Loucy (cell line): Measurements from ENCODE around the gene CRYBB1.

Source experiments
- H2AFZ ChIP-seq: fragments of 200-600 bp; sonication (generic); 2 replicates; pipeline ENCODE4 v1.6.0; 2016; ENCODE audit warnings: antibody characterized with exemption, mild to moderate bottlenecking, low read length, moderate library complexity
- H3F3A ChIP-seq: fragments of 200-600 bp; 2 replicates; pipeline ENCODE4 v1.6.0; 2016; ENCODE audit warnings: antibody characterized with exemption, low read depth, mild to moderate bottlenecking
- H3K27me3 ChIP-seq: fragments of 200-600 bp; sonication (generic); 2 replicates; pipeline ENCODE4 v1.6.1; 2014; ENCODE audit warnings: low read length, mild to moderate bottlenecking; ENCODE audit not compliant: insufficient read depth, poor library complexity, severe bottlenecking
- H3K36me3 ChIP-seq: fragments of 200-600 bp; sonication (generic); 2 replicates; pipeline ENCODE4 v1.6.1; 2016; ENCODE audit warnings: low read length; ENCODE audit not compliant: insufficient read depth
- H3K4me1 ChIP-seq: fragments of 200-600 bp; sonication (generic); 2 replicates; pipeline ENCODE4 v1.5.1; 2014; ENCODE audit warnings: low read length, mild to moderate bottlenecking; ENCODE audit not compliant: insufficient read depth, poor library complexity, severe bottlenecking
- H3K4me2 ChIP-seq: fragments of 200-600 bp; sonication (generic); 2 replicates; pipeline ENCODE4 v1.6.0; 2014; ENCODE audit warnings: antibody characterized with exemption, low read length, low read depth, mild to moderate bottlenecking; ENCODE audit not compliant: poor library complexity, severe bottlenecking
- H3K4me3 ChIP-seq: fragments of 200-600 bp; sonication (generic); 2 replicates; pipeline ENCODE4 v1.5.1; 2014; ENCODE audit warnings: low read length, mild to moderate bottlenecking, mixed read lengths; ENCODE audit not compliant: poor library complexity, severe bottlenecking
- H3K79me2 ChIP-seq: fragments of 200-600 bp; sonication (generic); 2 replicates; pipeline ENCODE4 v1.6.1; 2014; ENCODE audit warnings: low read length; ENCODE audit not compliant: insufficient read depth
- H3K9ac ChIP-seq: fragments of 200-600 bp; sonication (generic); 2 replicates; pipeline ENCODE4 v1.6.0; 2014; ENCODE audit warnings: mild to moderate bottlenecking, low read depth, low read length, moderate library complexity; ENCODE audit not compliant: poor library complexity, severe bottlenecking
- H3K9me2 ChIP-seq: fragments of 200-600 bp; sonication (generic); replicated peaks from 2 replicates; pipeline ENCODE4 v1.6.1; 2016; ENCODE audit warnings: low read depth, low read length, mixed read lengths
- H3K9me3 ChIP-seq: fragments of 200-600 bp; sonication (generic); 2 replicates; pipeline ENCODE4 v1.6.1; 2014; ENCODE audit warnings: mild to moderate bottlenecking, antibody characterized with exemption, low read length, low read depth; ENCODE audit not compliant: insufficient read depth
- H4K20me1 ChIP-seq: fragments of 200-600 bp; sonication (generic); 2 replicates; pipeline ENCODE4 v1.6.0; 2014; ENCODE audit warnings: antibody characterized with exemption, low read length, mild to moderate bottlenecking; ENCODE audit not compliant: insufficient read depth, poor library complexity, severe bottlenecking
- EZH2phosphoT487 ChIP-seq: fragments of 200-600 bp; IDR thresholded peaks from 2 replicates; pipeline ENCODE4 v1.6.1; 2018; ENCODE audit warnings: antibody characterized with exemption, mild to moderate bottlenecking, moderate library complexity, borderline replicate concordance
- TF ChIP-seq, protein P1 (sequence below): fragments of 200-600 bp; sonication (generic); conservative IDR thresholded peaks from 2 replicates; pipeline ENCODE4 v1.5.1; 2014; ENCODE audit warnings: mild to moderate bottlenecking, antibody characterized with exemption, low read length

CRYBB1 gene

DNA sequence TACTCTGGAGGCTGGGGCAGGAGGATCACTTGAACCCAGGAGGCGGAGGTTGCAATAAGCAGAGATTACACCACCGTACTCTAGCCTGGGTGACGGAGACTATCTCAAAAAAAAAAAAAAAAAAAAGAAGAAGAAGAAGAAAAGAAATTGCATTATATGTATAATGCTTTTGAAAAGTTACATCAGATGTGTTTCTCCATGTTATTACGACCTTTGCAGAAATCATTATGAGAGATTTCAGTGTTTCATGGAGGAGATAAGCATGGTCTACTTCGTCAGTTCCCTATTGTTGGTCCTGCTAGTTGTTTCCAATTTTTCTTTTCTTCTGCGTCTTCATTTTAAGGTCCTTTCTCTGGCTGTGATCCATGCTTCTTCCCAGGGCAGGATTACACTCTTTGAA is 42.5 kb upstream of the CRYBB1 start:
- no peaks in the 10 kb centered on the region for H3K36me3 ChIP-seq
- no peak for TF ChIP-seq EZH2phosphoT487
- TF ChIP-seq, protein P1, sequence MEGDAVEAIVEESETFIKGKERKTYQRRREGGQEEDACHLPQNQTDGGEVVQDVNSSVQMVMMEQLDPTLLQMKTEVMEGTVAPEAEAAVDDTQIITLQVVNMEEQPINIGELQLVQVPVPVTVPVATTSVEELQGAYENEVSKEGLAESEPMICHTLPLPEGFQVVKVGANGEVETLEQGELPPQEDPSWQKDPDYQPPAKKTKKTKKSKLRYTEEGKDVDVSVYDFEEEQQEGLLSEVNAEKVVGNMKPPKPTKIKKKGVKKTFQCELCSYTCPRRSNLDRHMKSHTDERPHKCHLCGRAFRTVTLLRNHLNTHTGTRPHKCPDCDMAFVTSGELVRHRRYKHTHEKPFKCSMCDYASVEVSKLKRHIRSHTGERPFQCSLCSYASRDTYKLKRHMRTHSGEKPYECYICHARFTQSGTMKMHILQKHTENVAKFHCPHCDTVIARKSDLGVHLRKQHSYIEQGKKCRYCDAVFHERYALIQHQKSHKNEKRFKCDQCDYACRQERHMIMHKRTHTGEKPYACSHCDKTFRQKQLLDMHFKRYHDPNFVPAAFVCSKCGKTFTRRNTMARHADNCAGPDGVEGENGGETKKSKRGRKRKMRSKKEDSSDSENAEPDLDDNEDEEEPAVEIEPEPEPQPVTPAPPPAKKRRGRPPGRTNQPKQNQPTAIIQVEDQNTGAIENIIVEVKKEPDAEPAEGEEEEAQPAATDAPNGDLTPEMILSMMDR, result no peak
- H3K79me2 ChIP-seq, result no peaks in the 10 kb centered on the region
- H3K9ac ChIP-seq, result no peak overlapping the region
- H3K4me1 ChIP-seq, result peaks cover 16% of the 10 kb centered on the region
- no peaks in the 10 kb centered on the region for H4K20me1 ChIP-seq
- no peaks in the 10 kb centered on the region for H3K9me2 ChIP-seq
- no peaks in the 10 kb centered on the region for H3K9me3 ChIP-seq
- H3K4me3 ChIP-seq, result no peak overlapping the region
- H3F3A ChIP-seq, result no peaks in the 10 kb centered on the region
- no peak overlapping the region for H3K4me2 ChIP-seq
- H2AFZ ChIP-seq, result no peak overlapping the region
- H3K27me3 ChIP-seq, result no peaks in the 10 kb centered on the region

DNA sequence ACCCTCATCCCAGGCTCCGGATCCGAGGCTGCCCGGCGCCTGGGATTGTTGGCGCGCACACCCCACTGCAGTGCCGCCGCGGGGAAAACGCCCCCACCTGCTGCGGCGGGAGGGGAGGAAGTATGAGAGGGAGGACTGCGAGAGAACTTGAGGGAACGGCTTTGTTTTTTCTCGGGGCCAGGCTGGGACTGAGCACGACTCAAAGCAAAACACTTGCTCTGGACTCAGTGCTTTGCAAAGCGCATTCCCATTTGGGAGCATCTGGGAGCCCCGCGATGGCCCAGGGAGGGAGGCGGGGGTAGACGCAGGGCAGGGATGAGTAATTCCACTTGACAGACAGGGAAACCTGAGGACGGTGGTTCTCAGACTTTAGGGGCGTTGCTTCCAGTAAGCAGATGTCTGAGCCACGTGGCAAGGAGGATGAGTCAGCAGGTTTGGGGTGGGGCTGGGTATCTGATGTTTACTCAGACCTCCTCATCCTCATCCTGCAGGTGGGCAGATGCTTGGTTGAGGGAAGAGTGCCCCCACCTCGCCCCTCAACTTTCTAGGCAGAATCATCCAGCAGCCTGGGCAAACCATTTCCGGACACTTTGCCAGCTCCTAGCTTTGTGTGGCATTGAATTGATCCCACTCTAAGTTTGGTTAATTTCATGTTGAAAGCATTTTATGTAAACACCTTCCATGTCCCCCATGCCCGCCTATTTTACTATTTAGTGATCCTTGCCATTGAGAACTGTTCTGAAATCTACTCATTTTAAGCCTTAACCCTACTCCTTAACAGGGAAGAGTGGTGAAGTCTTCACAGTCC is 41.0 kb upstream of the CRYBB1 start:
- no peaks in the 10 kb centered on the region for H4K20me1 ChIP-seq
- no peak for TF ChIP-seq EZH2phosphoT487
- TF ChIP-seq, protein P1, result no peak
- H3K4me1 ChIP-seq, result peaks cover 12% of the 10 kb centered on the region
- peak overlapping the region; percentile 70 for H3K9ac ChIP-seq
- H3K9me2 ChIP-seq, result no peaks in the 10 kb centered on the region
- no peaks in the 10 kb centered on the region for H3K9me3 ChIP-seq
- H3K4me2 ChIP-seq, result peak overlapping the region; percentile 74
- H3F3A ChIP-seq, result no peaks in the 10 kb centered on the region
- no peaks in the 10 kb centered on the region for H3K79me2 ChIP-seq
- no peaks in the 10 kb centered on the region for H3K27me3 ChIP-seq
- no peaks in the 10 kb centered on the region for H3K36me3 ChIP-seq
- H2AFZ ChIP-seq, result peak overlapping the region; percentile 88
- peak overlapping the region; percentile 73 for H3K4me3 ChIP-seq

DNA sequence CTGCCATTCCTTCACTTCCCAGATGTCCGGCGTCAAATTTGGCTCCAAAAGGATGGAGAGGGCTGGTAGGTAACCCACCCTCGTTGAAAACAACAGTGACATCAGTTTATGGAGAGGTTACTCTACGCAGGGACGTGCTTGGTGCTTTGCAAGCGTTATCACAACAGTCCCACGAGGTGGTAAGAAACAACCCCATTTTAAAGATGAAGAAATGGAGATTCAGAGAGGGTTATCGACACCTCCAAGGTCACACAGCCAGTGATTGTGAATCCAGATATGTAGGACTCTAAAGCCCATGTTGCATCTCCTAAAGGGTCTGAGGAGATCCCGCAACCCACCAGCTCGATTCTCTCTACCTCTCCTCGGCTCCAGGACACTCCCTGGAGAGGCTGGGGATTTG is 40.3 kb upstream of the CRYBB1 start:
- Histone ChIP-seq H3K9me2 (no peaks in the 10 kb centered on the region), H3K79me2 (no peaks in the 10 kb centered on the region), H3K36me3 (no peaks in the 10 kb centered on the region), H3F3A (no peaks in the 10 kb centered on the region), H3K4me3 (peak overlapping the region; percentile 73), H3K27me3 (no peaks in the 10 kb centered on the region), H3K9me3 (no peaks in the 10 kb centered on the region), H3K4me2 (peak overlapping the region; percentile 74), H3K9ac (peak overlapping the region; percentile 70), H2AFZ (peak overlapping the region; percentile 88), H4K20me1 (no peaks in the 10 kb centered on the region), H3K4me1 (peaks cover 12% of the 10 kb centered on the region)
- TF ChIP-seq, protein P1, result no peak
- no peak for TF ChIP-seq EZH2phosphoT487
